DOHH2 (cell line): Measurements from ENCODE around the gene CTRB1.

Source experiments
- H3F3A ChIP-seq: fragments of 200-600 bp; sonication (generic), shearing (Covaris generic); 2 replicates; pipeline ENCODE4 v1.6.0; 2016; ENCODE audit warnings: antibody characterized with exemption, mild to moderate bottlenecking; ENCODE audit not compliant: control insufficient read depth, insufficient read depth
- H3K27ac ChIP-seq: fragments of 200-600 bp; sonication (generic); 2 replicates; pipeline ENCODE4 v1.5.1; 2014; ENCODE audit warnings: low read depth, mild to moderate bottlenecking, low read length, moderate library complexity
- H3K27me3 ChIP-seq: fragments of 200-600 bp; sonication (generic); 2 replicates; pipeline ENCODE4 v1.6.1; 2014; ENCODE audit warnings: mild to moderate bottlenecking, low read length, mixed read lengths; ENCODE audit not compliant: control insufficient read depth
- H3K36me3 ChIP-seq: fragments of 200-600 bp; sonication (generic); 2 replicates; pipeline ENCODE4 v1.6.1; 2014; ENCODE audit warnings: mild to moderate bottlenecking, low read length, moderate library complexity, mixed read lengths; ENCODE audit not compliant: control insufficient read depth
- H3K4me1 ChIP-seq: fragments of 200-600 bp; sonication (generic); 2 replicates; pipeline ENCODE4 v1.6.1; 2014; ENCODE audit warnings: mild to moderate bottlenecking, low read length, mixed read lengths; ENCODE audit not compliant: control insufficient read depth
- H3K4me2 ChIP-seq: fragments of 200-600 bp; sonication (generic); 2 replicates; pipeline ENCODE4 v1.6.0; 2014; ENCODE audit warnings: mild to moderate bottlenecking, low read length, moderate library complexity
- H3K4me3 ChIP-seq: fragments of 200-600 bp; sonication (generic); 2 replicates; pipeline ENCODE4 v1.5.1; 2014; ENCODE audit warnings: mild to moderate bottlenecking, low read length, mixed read lengths
- H3K79me2 ChIP-seq: fragments of 200-600 bp; sonication (generic); 2 replicates; pipeline ENCODE4 v1.6.1; 2014; ENCODE audit warnings: mild to moderate bottlenecking, low read length, mixed read lengths; ENCODE audit not compliant: control insufficient read depth
- H3K9me2 ChIP-seq: fragments of 200-600 bp; sonication (generic); replicated peaks from 2 replicates; pipeline ENCODE4 v1.6.1; 2014; ENCODE audit warnings: mild to moderate bottlenecking, low read length, mixed read lengths; ENCODE audit not compliant: control insufficient read depth
- H3K9me3 ChIP-seq: fragments of 200-600 bp; sonication (generic); 2 replicates; pipeline ENCODE4 v1.6.1; 2014; ENCODE audit warnings: antibody characterized with exemption, low read length, mixed read lengths; ENCODE audit not compliant: control insufficient read depth, insufficient read depth
- H4K20me1 ChIP-seq: fragments of 200-600 bp; sonication (generic); 2 replicates; pipeline ENCODE4 v1.6.0; 2014; ENCODE audit warnings: low read depth, mild to moderate bottlenecking, antibody characterized with exemption, low read length, moderate library complexity; ENCODE audit not compliant: control insufficient read depth, insufficient read depth
- EZH2phosphoT487 ChIP-seq: fragments of 200-600 bp; sonication (generic); IDR thresholded peaks from 2 replicates; pipeline ENCODE4 v1.6.1; 2017; ENCODE audit warnings: borderline replicate concordance, mild to moderate bottlenecking, antibody characterized with exemption, low read length, moderate library complexity, mixed read lengths
- TF ChIP-seq, protein P1 (sequence below): fragments of 200-600 bp; sonication (generic); IDR thresholded peaks from one replicate; pipeline ENCODE4 v1.5.1; 2014; ENCODE audit warnings: antibody characterized with exemption, mild to moderate bottlenecking, low read depth, low read length; ENCODE audit not compliant: poor library complexity, severe bottlenecking

Gene CTRB1

GRCh38 chr16:75236232-75236631 lies 17.4 kb downstream of the CTRB1 start:
- Histone ChIP-seq H3K4me2 (no peak overlapping the region), H3F3A (no peaks in the 10 kb centered on the region), H3K79me2 (no peaks in the 10 kb centered on the region), H3K9me2 (no peaks in the 10 kb centered on the region), H3K9me3 (no peaks in the 10 kb centered on the region), H4K20me1 (no peaks in the 10 kb centered on the region), H3K27ac (no peak overlapping the region), H3K4me1 (peaks cover 4% of the 10 kb centered on the region; the same call in 1 of the 2 replicates), H3K27me3 (no peaks in the 10 kb centered on the region), H3K4me3 (no peak overlapping the region), H3K36me3 (no peaks in the 10 kb centered on the region)
- TF ChIP-seq EZH2phosphoT487, result no peak
- TF ChIP-seq, protein P1, sequence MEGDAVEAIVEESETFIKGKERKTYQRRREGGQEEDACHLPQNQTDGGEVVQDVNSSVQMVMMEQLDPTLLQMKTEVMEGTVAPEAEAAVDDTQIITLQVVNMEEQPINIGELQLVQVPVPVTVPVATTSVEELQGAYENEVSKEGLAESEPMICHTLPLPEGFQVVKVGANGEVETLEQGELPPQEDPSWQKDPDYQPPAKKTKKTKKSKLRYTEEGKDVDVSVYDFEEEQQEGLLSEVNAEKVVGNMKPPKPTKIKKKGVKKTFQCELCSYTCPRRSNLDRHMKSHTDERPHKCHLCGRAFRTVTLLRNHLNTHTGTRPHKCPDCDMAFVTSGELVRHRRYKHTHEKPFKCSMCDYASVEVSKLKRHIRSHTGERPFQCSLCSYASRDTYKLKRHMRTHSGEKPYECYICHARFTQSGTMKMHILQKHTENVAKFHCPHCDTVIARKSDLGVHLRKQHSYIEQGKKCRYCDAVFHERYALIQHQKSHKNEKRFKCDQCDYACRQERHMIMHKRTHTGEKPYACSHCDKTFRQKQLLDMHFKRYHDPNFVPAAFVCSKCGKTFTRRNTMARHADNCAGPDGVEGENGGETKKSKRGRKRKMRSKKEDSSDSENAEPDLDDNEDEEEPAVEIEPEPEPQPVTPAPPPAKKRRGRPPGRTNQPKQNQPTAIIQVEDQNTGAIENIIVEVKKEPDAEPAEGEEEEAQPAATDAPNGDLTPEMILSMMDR, result no peak

DNA sequence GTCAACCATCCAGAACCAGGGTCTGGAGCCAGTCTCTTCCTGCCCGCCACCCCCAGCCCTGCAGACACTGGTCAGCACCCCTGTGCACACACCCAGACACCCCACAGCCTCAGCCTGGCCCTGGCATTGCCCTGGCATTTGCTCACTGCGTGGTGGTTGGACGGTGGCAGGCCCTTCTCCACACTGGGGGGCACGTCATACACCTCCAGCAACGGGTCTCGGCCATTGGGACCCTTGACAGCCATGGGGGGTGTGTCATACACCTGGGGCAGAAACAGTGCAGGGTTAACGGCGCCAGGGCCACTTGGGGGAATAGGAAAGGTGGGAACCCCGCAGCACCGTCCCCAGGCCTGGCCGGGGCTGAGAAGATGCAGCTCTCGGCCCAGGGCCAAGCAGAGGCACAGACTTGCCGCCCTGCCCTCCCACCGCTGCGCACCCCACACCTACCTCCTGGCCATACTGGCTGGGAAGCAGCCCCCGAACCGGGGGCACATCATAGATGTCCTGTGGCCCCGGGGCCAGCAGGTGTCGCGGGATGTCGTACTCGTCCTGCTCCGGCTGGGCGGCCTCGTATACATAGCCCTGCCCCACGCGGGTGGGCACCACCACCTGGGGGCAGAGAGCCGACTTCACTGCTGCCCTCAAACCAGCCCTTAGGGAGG lies 18.1 kb downstream of the CTRB1 start:
- Histone ChIP-seq H3K36me3 (no peaks in the 10 kb centered on the region), H3K4me1 (peaks cover 4% of the 10 kb centered on the region; the same call in 1 of the 2 replicates), H3K4me2 (no peak overlapping the region), H3K4me3 (no peak overlapping the region), H4K20me1 (no peaks in the 10 kb centered on the region), H3K9me2 (no peaks in the 10 kb centered on the region), H3K9me3 (no peaks in the 10 kb centered on the region), H3F3A (no peaks in the 10 kb centered on the region), H3K27me3 (no peaks in the 10 kb centered on the region), H3K27ac (no peak overlapping the region), H3K79me2 (no peaks in the 10 kb centered on the region)
- no peak for TF ChIP-seq EZH2phosphoT487
- TF ChIP-seq, protein P1, result no peak

DNA sequence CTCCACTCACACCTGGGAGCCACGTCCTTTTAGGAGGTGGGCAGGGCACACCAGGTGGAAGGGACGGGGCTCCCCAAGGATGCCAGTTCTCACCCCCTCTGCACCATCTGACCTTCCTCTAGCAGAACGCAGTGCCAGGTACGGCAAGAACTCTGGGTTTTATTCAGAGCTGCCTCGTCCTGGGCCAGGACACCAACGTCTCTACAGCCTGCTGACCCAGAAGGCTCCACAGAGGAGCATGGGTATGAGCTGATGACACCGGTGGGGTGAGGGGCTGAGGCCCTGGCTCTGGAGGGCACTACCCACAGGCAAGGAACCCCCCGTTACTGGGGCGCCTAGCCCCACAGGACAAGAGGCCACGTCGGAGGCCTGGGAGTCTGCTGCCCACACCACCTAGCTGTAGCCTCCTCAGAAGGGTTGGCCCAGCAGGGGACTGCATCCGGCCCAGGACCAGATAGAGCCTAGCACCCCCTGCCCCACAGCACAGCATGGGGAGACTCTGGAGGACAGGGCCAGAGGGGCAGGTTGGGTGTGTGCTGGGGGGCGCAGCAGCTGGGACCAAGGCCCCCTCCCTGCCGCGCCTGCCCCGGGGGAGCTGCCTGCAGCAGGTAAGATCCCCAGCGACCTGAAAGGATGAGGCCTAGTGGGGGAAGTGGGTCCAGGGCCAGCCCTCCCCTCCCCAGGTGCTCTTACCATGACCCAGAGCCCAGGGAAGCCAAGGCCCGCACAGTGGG lies 18.8 kb downstream of the CTRB1 start:
- Histone ChIP-seq H4K20me1 (no peaks in the 10 kb centered on the region), H3K9me2 (no peaks in the 10 kb centered on the region), H3F3A (no peaks in the 10 kb centered on the region), H3K27ac (no peak overlapping the region), H3K4me1 (peaks cover 4% of the 10 kb centered on the region; the same call in 1 of the 2 replicates), H3K27me3 (no peaks in the 10 kb centered on the region), H3K4me3 (no peak overlapping the region), H3K4me2 (no peak overlapping the region), H3K9me3 (no peaks in the 10 kb centered on the region), H3K36me3 (no peaks in the 10 kb centered on the region), H3K79me2 (no peaks in the 10 kb centered on the region)
- no peak for TF ChIP-seq EZH2phosphoT487
- TF ChIP-seq, protein P1, result no peak
